ENCODE results near the gene LY9.

DNA sequence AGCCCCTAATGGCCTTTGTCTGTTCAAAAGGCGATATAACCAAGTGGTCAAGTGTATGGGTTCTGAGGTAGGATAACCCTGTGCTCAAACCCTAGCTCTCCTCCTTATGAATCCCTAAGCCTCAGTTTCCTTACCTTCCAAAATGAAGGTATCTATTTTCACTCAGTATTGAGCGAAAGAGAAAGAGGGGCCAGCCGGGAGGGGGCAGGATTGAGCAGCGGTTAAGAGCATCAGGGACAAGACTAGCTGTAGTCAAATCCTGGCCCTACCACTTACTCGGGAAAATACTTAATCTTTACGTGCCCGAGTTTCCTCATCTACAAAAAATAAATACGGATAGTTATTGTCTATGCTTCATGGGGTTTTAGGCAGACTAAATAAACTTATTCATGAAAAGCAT lies 25.7 kb downstream of the LY9 start:
- TF ChIP-seq, protein P1, sequence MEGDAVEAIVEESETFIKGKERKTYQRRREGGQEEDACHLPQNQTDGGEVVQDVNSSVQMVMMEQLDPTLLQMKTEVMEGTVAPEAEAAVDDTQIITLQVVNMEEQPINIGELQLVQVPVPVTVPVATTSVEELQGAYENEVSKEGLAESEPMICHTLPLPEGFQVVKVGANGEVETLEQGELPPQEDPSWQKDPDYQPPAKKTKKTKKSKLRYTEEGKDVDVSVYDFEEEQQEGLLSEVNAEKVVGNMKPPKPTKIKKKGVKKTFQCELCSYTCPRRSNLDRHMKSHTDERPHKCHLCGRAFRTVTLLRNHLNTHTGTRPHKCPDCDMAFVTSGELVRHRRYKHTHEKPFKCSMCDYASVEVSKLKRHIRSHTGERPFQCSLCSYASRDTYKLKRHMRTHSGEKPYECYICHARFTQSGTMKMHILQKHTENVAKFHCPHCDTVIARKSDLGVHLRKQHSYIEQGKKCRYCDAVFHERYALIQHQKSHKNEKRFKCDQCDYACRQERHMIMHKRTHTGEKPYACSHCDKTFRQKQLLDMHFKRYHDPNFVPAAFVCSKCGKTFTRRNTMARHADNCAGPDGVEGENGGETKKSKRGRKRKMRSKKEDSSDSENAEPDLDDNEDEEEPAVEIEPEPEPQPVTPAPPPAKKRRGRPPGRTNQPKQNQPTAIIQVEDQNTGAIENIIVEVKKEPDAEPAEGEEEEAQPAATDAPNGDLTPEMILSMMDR (conservative IDR thresholded peaks at IDR 0.05) = no peak
- TF ChIP-seq EZH2 (IDR thresholded peaks at IDR 0.05; ENCODE audit: low read depth) = no peak
